ENCODE measurements around the gene NATD1. TPM values are rescaled to one million over a fixed set of nuclear protein-coding genes. Genes with fewer than 3 reads are reported as not detected.
A peak's percentile ranks its signal among the peaks of the same experiment; 100 is the strongest.

The NATD1 gene
- total RNA-seq, 2 donors from 2014 or later, result 15.4 to 17.0 TPM

- Histone ChIP-seq H3K4me1 (peaks cover 0 to 61% of the 10 kb centered on the region in 2 donors), H3K27ac (peak overlapping the region; percentile 79 to 97), H3K27me3 (no peaks in the 10 kb centered on the region), H3K4me3 (peak overlapping the region; percentile 38 to 94), H3K9me3 (no peaks in the 10 kb centered on the region), H3K36me3 (no peaks in the 10 kb centered on the region)
- no peak for TF ChIP-seq CTCF (IDR thresholded peaks at IDR 0.05)
- DNase-seq (ENCODE audit: low spot score), result no peak
Observed at GRCh38 chr17:21283482-21284318, 30.5 kb upstream of the NATD1 start.

GRCh38 chr17:21282850-21283249, 29.6 kb upstream of the NATD1 start:
- TF ChIP-seq CTCF (IDR thresholded peaks at IDR 0.05), result no peak
- no peak for DNase-seq (ENCODE audit: low spot score)
- no peaks in the 10 kb centered on the region for H3K27me3 ChIP-seq
- no peaks in the 10 kb centered on the region for H3K36me3 ChIP-seq
- H3K4me3 ChIP-seq, result no peak overlapping the region
- H3K9me3 ChIP-seq, result no peaks in the 10 kb centered on the region
- H3K4me1 ChIP-seq, result peaks cover 0 to 52% of the 10 kb centered on the region in 2 donors
- peak overlapping the region; percentile 79 to 97 for H3K27ac ChIP-seq

GRCh38 chr17:21282231-21282630, 29.0 kb upstream of the NATD1 start:
- Histone ChIP-seq H3K4me3 (no peak overlapping the region), H3K9me3 (no peaks in the 10 kb centered on the region), H3K4me1 (peaks cover 0 to 46% of the 10 kb centered on the region in 2 donors), H3K27ac (peak overlapping the region; percentile 79 to 97), H3K36me3 (no peaks in the 10 kb centered on the region), H3K27me3 (no peaks in the 10 kb centered on the region)
- TF ChIP-seq CTCF (IDR thresholded peaks at IDR 0.05), result no peak
- no peak for DNase-seq (ENCODE audit: low spot score)

GRCh38 chr17:21280081-21280518, 26.9 kb upstream of the NATD1 start:
- H3K4me1 ChIP-seq, result peaks cover 0 to 36% of the 10 kb centered on the region in 2 donors
- DNase-seq (ENCODE audit: low spot score), result peak; percentile 88

GRCh38 chr17:21279582-21279981, 26.4 kb upstream of the NATD1 start:
- Histone ChIP-seq H3K4me3 (no peak overlapping the region), H3K9me3 (no peaks in the 10 kb centered on the region), H3K27ac (no peak overlapping the region), H3K27me3 (no peaks in the 10 kb centered on the region), H3K4me1 (peaks cover 0 to 40% of the 10 kb centered on the region in 2 donors), H3K36me3 (no peaks in the 10 kb centered on the region)
- DNase-seq (ENCODE audit: low spot score), result no peak
- TF ChIP-seq CTCF (IDR thresholded peaks at IDR 0.05), result no peak

More at GRCh38 chr17:21280081-21280518, 26.9 kb upstream of the NATD1 start:
- Histone ChIP-seq H3K9me3 (no peaks in the 10 kb centered on the region), H3K27me3 (no peaks in the 10 kb centered on the region), H3K27ac (no peak overlapping the region), H3K4me3 (no peak overlapping the region), H3K36me3 (no peaks in the 10 kb centered on the region)
- TF ChIP-seq CTCF (IDR thresholded peaks at IDR 0.05), result peak; percentile 99

Data from right atrium auricular region (tissue), 2 donors.